ENCODE data around the gene TBX3. TPM values are rescaled to one million over a fixed set of nuclear protein-coding genes. Genes with fewer than 3 reads are reported as not detected.
"Not testable (repeated sequence)": the region's sequence is repeated elsewhere in the genome, so short reads cannot be mapped to it uniquely, and the experiment has no call there.

The TBX3 gene
- total RNA-seq, result 2.4 TPM

DNA sequence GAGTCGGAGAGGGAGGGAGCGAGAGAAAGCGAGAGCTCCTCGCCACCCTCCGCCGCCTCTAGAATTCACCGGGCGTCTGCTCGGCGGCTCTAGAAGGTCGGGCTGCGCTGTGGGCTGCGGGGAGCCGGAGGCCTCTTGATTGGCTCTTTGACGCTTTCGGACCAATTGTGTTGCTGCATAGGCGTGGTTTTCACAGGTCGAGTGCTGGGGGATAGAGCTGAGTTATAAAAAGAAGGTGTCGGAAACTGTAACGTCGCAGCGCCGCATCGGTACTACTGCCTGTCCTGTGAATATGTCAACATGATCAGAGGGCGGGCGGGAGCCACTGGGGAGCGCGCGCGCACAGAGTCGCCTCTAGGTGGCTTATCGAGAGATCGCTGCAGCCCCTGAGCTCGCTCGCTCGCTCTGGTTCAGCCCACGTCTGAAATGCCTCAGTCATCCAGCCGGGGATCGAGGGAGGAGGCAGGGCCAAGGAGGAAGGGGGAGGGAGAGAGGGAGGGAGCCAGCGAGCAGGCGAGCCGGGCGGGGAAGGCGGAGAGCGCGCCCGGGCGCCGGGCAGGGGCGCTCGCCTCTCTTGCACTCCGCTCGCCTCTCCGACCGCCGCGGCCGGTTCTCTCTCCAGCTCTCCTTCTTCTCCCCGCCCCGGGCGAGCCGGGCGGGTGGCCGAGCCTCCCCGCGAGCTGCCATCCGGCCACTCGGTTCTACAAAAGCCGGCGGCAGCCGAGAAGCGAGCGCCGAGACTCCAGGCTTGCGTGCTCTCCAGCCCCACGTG lies at the start of gene TBX3:
Gene TBX3 (minus strand): TSS at position 78 of the 772 bp plus-strand sequence. CDS start 975 bp downstream, outside the sequence.
- peak; percentile 95 for ATAC-seq

DNA sequence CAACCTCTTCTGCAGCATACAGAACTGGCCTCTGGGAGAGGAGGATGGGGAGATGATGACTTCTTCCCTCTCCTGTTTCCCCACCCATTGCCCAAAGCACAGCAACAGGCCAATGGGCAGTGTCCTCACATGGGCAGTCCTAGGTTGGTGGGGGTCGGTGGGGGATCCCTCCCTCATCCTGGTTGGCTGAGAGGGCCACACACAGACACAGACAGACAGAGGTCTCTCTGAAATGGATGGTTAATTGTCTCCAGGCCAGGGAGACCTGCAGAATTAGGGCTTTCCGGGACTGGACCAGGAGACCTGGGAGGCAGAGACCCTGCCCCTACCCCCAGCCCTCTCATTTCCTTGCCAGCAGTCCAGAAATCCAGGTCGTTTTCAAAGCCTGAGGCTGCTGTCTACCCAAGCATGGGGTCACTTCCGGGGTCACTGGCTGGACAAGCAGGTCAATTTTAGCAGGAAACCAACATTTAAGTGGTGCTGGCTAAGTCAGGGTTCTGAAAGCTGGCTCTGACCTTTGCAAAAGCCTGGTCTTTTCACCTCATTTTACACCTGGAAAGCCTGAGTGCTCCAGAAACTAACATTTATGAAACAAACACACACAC lies 48.6 kb upstream of the TBX3 start:
- no peak for ATAC-seq

DNA sequence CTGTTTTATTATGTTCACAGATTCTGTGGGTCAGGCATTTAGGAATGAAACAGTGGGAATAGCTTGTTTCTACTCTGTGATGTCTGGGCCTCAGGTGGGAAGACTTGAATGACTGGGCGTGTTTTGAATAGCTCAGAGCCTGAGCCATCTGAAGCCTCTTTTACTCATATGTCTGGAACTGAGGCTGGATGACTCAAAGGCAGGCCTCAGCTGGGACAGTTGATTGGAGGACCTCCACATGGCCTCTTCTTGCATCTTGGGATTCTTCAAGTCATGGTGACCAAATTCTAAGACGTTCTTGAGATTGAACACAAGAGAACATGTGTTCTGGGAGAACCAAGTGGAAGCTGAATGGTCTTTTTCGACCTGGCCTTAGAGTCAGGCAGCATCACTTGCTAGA lies 45.8 kb upstream of the TBX3 start:
- peak; percentile 48 for ATAC-seq

- no peak for ATAC-seq
Observed at GRCh38 chr12:114726092-114726710, 42.2 kb upstream of the TBX3 start.

DNA sequence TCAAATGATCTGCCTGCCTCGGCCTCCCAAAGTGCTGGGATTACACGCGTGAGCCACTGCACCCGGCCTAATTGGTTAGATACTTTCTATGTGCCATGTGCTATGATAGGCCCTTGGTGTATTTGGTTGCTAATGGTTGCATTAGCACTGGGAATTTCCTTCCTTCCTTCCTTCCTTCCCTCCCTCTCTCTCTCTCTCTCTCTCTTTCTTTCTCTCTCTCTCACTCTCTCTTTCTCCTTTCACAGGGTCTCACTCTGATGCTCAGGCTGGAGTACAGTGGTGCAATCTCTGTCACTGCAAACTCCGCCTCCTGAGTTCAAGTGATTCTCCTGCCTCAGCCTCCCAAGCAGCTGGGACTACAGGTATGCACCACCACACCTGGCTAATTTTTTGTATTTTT lies 38.2 kb upstream of the TBX3 start:
- ATAC-seq, result not testable (repeated sequence)

- no peak for ATAC-seq
Observed at GRCh38 chr12:114721266-114721665, 37.3 kb upstream of the TBX3 start.

GRCh38 chr12:114713466-114714215 lies 29.7 kb upstream of the TBX3 start:
- no peak for ATAC-seq

- ATAC-seq, result no peak
Observed at GRCh38 chr12:114711689-114712152, 27.7 kb upstream of the TBX3 start.

GRCh38 chr12:114710151-114710550 lies 26.2 kb upstream of the TBX3 start:
- no peak for ATAC-seq

DNA sequence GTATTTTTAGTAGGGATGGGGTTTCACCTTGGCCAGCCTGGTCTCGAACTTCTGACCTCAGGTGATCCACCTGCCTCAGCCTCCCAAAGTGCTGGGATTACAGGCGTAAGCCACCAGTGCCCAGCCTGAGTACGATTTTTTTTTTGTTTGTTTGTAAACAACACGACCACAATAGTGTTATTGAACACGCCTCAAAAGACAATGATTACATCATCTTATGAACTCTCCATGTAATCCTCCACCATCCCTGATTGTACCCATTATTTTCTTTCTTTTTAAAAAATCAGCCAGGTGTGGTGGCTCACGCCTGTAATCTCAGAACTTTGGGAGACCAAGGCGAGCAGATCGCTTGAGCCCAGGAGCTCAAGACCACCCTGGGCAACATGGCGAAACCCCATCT lies 25.1 kb upstream of the TBX3 start:
- no peak for ATAC-seq

GRCh38 chr12:114708598-114708997 lies 24.6 kb upstream of the TBX3 start:
- not testable (repeated sequence) for ATAC-seq

DNA sequence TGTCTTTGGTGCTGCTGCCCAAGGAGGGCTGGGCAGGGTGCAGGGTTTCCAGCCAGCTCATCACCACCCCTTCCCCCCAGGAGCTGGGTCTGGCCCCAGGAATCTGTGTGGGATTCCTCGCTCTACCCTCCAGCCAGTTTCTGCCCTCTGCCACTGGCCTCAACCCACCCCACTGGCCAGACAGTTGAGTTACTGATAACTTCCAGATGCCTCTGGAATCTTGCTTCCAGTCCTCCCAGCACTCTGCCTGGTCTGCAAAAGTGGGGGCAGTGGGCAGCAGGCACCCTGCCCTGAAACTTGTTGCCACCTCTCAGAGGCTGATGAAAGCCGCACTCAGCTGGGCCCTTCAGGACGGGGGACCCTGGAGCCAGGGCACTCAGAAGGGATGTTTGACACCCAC lies 20.1 kb upstream of the TBX3 start:
- ATAC-seq, result no peak

- no peak for ATAC-seq
Observed at GRCh38 chr12:114703060-114703493, 19.1 kb upstream of the TBX3 start.

- ATAC-seq, result no peak
Observed at GRCh38 chr12:114702462-114702861, 18.5 kb upstream of the TBX3 start.

- no peak for ATAC-seq
Observed at GRCh38 chr12:114701553-114701952, 17.6 kb upstream of the TBX3 start.

- ATAC-seq, result peak; percentile 73
Observed at GRCh38 chr12:114701104-114701414, 17.1 kb upstream of the TBX3 start.

GRCh38 chr12:114700392-114701103 lies 16.6 kb upstream of the TBX3 start:
- ATAC-seq, result no peak

GRCh38 chr12:114698566-114699163 lies 14.7 kb upstream of the TBX3 start:
- no peak for ATAC-seq

DNA sequence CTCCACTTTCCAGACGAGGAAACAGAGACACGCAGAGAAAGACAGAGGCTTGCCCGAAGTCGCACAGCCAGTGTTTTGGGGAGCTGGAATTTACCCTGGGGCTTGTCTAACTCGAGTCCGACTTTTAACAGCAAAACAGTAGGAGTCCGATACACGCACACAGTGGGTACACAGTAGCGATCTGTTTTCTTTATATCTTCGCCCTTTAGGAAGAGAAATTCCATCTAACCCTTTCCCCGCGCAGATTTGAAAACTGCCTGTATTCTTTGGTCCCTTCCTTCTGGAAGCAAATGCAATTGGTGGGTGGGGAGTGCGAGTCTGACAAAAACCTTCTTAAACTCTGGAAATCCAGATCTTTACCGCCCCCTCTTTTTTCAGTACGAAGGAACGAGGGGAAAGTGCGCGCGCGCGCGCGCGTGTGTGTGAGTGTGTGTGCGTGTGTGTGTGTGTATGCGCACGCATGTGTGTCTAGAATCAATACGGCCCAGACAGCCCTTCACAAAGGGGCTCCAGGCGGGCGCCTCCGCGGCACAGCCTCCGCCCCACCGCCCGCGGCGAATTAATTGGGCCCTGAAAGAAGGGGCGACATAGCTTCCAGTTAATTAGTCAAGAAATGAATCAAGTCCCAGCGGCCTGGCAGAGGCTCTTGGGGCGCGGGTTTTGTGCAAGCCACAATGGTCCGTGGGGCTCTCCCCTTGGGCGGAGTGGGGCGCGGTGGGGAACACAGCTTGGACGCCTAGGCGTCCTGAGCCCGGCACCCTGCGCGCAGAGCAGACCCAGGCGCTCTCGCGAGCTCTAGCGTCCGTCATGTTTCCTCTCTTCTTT lies 14.0 kb upstream of the TBX3 start:
- ATAC-seq, result no peak

DNA sequence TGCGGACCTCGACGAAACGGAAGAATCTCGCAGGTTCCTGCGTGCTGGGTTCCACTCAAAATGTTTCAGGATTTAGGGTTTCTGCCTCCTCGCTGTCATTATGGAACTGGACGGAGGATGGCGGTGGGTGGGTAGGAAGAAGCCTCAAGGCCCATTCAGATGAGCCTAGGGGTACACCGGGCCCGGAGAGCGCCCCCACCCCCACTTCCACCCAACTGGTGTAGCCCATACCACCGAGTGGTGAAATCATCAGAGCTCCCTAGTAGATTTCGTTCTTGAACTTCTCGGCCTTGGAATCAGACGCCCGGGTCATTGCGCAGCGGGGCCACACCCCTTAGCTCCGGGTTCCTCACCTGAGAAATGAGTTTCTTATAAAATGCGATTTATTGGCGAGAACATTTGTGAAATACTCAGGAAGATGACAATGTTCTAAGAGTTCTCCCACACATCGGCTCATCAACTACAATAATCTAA lies 13.3 kb upstream of the TBX3 start:
- ATAC-seq, result no peak
